HepG2 (cell line): Measurements from ENCODE around the gene TEKT5. TPM values are rescaled to one million over a fixed set of nuclear protein-coding genes. Genes with fewer than 3 reads are reported as not detected.

Experiments
- ATAC-seq: fragments of 200-7000 bp; cut with Tn5 transposase; 3 replicates; pipeline ENCODE4 v1.9.1; 2020; ENCODE audit warnings: mild to moderate bottlenecking, moderate library complexity
- BruUV-seq: library from RNA; stranded (reverse); fragments of 400-500 nt; replicated peaks from 2 replicates; lab custom pipeline; 2021; lab: Mats Ljungman, UMichigan
- CTCF ChIA-PET: fragments of 300-600 bp; formaldehyde crosslinking; extraction: SDS; loops from one replicate; lab custom pipeline; 2021; ENCODE audit warnings: low total read pairs, inconsistent platforms, low intra/inter-chr PET ratio; lab: Yijun Ruan, JAX
- POLR2A ChIA-PET: fragments of 350-600 bp; sonication (Branson Sonifier 250); formaldehyde crosslinking; loops from one replicate; lab custom pipeline; 2020; ENCODE audit warnings: antibody characterized with exemption, inconsistent platforms; lab: Yijun Ruan, JAX
- DNase-seq: peaks from one replicate; pipeline ENCODE4 v3.0.0-alpha.2; 2015; ENCODE audit warnings: low spot score
- FAIRE-seq: peaks from 3 replicates; lab custom pipeline; 2011; peaks lifted over from hg19 to GRCh38; lab: Jason Lieb, UNC
- H2AFZ ChIP-seq: one replicate; pipeline ENCODE4 v1.6.1; 2011; ENCODE audit warnings: low read length, inconsistent platforms
- H3K27ac ChIP-seq: fragments of 300-600 bp; 3 replicates; pipeline ENCODE4 v1.8.0; 2011; ENCODE audit warnings: mixed run types, mild to moderate bottlenecking, mixed read lengths, low read length, inconsistent platforms; ENCODE audit not compliant: insufficient read depth; ENCODE audit errors: extremely low read length
- H3K27me3 ChIP-seq, 2 experiments: fragments of 200-600 bp in 1 of 2; 2 replicates in 1 of 2; 3 replicates in 1 of 2; pipeline versions ENCODE4 v1.6.0 to v1.8.0; 2011; ENCODE audit warnings: low read length in 2 of 2, mild to moderate bottlenecking in 2 of 2, moderate library complexity in 2 of 2, inconsistent platforms in 1 of 2; ENCODE audit not compliant: insufficient read depth in 2 of 2, control insufficient read depth in 1 of 2
- H3K36me3 ChIP-seq, 2 experiments: fragments of 200-600 bp in 1 of 2; replicated peaks in 1 of 2; 2 replicates in 1 of 2; 3 replicates in 1 of 2; pipeline versions ENCODE4 v1.5.1 to v1.8.0; 2011; ENCODE audit warnings: low read length in 2 of 2, inconsistent platforms in 1 of 2; ENCODE audit not compliant: insufficient read depth in 2 of 2, control insufficient read depth in 1 of 2
- H3K4me1 ChIP-seq: 2 replicates; pipeline ENCODE4 v1.5.1; 2012; ENCODE audit warnings: low read length, inconsistent platforms; ENCODE audit not compliant: insufficient read depth
- H3K4me2 ChIP-seq: 2 replicates; pipeline ENCODE4 v1.6.0; 2011; ENCODE audit warnings: low read depth, low read length, inconsistent platforms
- H3K4me3 ChIP-seq, 3 experiments: fragments of 200-600 bp in 1 of 3; sonication (generic), shearing (Covaris generic) in 1 of 3; replicated peaks in 1 of 3; 2 replicates each; pipeline ENCODE4 v1.5.1; 2011 to 2016; ENCODE audit warnings: low read length in 3 of 3, inconsistent platforms in 2 of 3, low read depth in 2 of 3, mild to moderate bottlenecking in 2 of 3, control low read depth in 1 of 3, mixed read lengths in 1 of 3; ENCODE audit not compliant: insufficient read depth in 1 of 3
- H3K79me2 ChIP-seq: one replicate; pipeline ENCODE4 v1.6.1; 2011; ENCODE audit warnings: low read length, inconsistent platforms; ENCODE audit not compliant: insufficient read depth
- H3K9ac ChIP-seq: 2 replicates; pipeline ENCODE4 v1.6.0; 2011; ENCODE audit warnings: mild to moderate bottlenecking, low read depth, low read length, inconsistent platforms; ENCODE audit not compliant: insufficient read depth
- H3K9me3 ChIP-seq: 2 replicates; pipeline ENCODE4 v1.5.1; 2012; ENCODE audit warnings: mild to moderate bottlenecking, low read length
- H4K20me1 ChIP-seq: 2 replicates; pipeline ENCODE4 v1.6.0; 2011; ENCODE audit warnings: inconsistent platforms, mild to moderate bottlenecking, low read length, moderate library complexity; ENCODE audit not compliant: insufficient read depth
- CHD2 ChIP-seq: IDR thresholded peaks from 2 replicates; pipeline ENCODE4 v1.6.1; 2011; ENCODE audit warnings: low read depth, low read length, improper control_type of control experiment
- CREBL2 ChIP-seq: sonication (generic); formaldehyde crosslinking; IDR thresholded peaks from 2 replicates; pipeline ENCODE4 v1.8.1; 2023; ENCODE audit warnings: missing genetic modification reagents, mild to moderate bottlenecking, borderline replicate concordance
- LCORL ChIP-seq, 2 experiments: fragments of 450-650 bp in 1 of 2; sonication (generic) in 1 of 2; formaldehyde crosslinking in 1 of 2; IDR thresholded peaks; 2 replicates each; pipeline versions ENCODE4 v1.5.0 to v1.6.1; 2017 to 2020; ENCODE audit warnings: antibody characterized with exemption in 1 of 2, missing genetic modification reagents in 1 of 2
- MTF1 ChIP-seq: sonication (generic); formaldehyde crosslinking; IDR thresholded peaks from 2 replicates; pipeline ENCODE4 v1.5.0; 2020; ENCODE audit warnings: missing genetic modification reagents
- NFKB2 ChIP-seq: sonication (generic); formaldehyde crosslinking; IDR thresholded peaks from 2 replicates; pipeline ENCODE4 v1.4.0; 2020; ENCODE audit warnings: missing genetic modification reagents, borderline replicate concordance
- PPARG ChIP-seq: conservative IDR thresholded peaks from 2 replicates; pipeline ENCODE4 v1.6.1; 2016; ENCODE audit warnings: missing biosample characterization, missing genetic modification reagents
- SALL1 ChIP-seq: sonication (generic); formaldehyde crosslinking; IDR thresholded peaks from 2 replicates; pipeline ENCODE4 v1.8.0; 2022; ENCODE audit warnings: mild to moderate bottlenecking, missing genetic modification reagents
- SMAD3 ChIP-seq: sonication (generic); formaldehyde crosslinking; IDR thresholded peaks from 2 replicates; pipeline ENCODE4 v1.4.0; 2020; ENCODE audit warnings: missing genetic modification reagents
- TRIM24 ChIP-seq: sonication (generic); formaldehyde crosslinking; IDR thresholded peaks from 2 replicates; pipeline ENCODE4 v1.8.0; 2022; ENCODE audit warnings: mild to moderate bottlenecking, missing genetic modification reagents
- ZBTB38 ChIP-seq: sonication (generic); formaldehyde crosslinking; IDR thresholded peaks from 2 replicates; pipeline ENCODE4 v1.5.1; 2020; ENCODE audit warnings: mild to moderate bottlenecking, missing genetic modification reagents
- ZBTB42 ChIP-seq: sonication (generic); formaldehyde crosslinking; IDR thresholded peaks from 2 replicates; pipeline ENCODE4 v1.5.0; 2020; ENCODE audit warnings: mild to moderate bottlenecking, missing genetic modification reagents
- ZFP91 ChIP-seq: sonication (generic); formaldehyde crosslinking; IDR thresholded peaks from 2 replicates; pipeline ENCODE4 v1.9.0; 2022; ENCODE audit warnings: missing genetic modification reagents, mild to moderate bottlenecking, borderline replicate concordance
- ZFX ChIP-seq: sonication (generic); formaldehyde crosslinking; IDR thresholded peaks from 2 replicates; pipeline ENCODE4 v1.4.0; 2020; ENCODE audit warnings: mild to moderate bottlenecking, low read depth, missing genetic modification reagents, moderate library complexity
- ZNF383 ChIP-seq: sonication (generic); formaldehyde crosslinking; IDR thresholded peaks from 2 replicates; pipeline ENCODE4 v1.4.0; 2020; ENCODE audit warnings: missing genetic modification reagents, mild to moderate bottlenecking, borderline replicate concordance
- ZNF441 ChIP-seq: sonication (generic); formaldehyde crosslinking; IDR thresholded peaks from 2 replicates; pipeline ENCODE4 v1.7.0; 2021; ENCODE audit warnings: missing genetic modification reagents, borderline replicate concordance
- ZNF446 ChIP-seq: sonication (generic); formaldehyde crosslinking; IDR thresholded peaks from 2 replicates; pipeline ENCODE4 v1.5.0; 2020; ENCODE audit warnings: mild to moderate bottlenecking, missing genetic modification reagents
- ZNF501 ChIP-seq: sonication (generic); formaldehyde crosslinking; IDR thresholded peaks from 2 replicates; pipeline ENCODE4 v1.5.1; 2020; ENCODE audit warnings: mild to moderate bottlenecking, moderate library complexity, missing genetic modification reagents
- ZNF547 ChIP-seq: sonication (generic); formaldehyde crosslinking; IDR thresholded peaks from 2 replicates; pipeline ENCODE4 v1.5.1; 2020; ENCODE audit warnings: mild to moderate bottlenecking, missing genetic modification reagents
- ZNF691 ChIP-seq: sonication (generic); formaldehyde crosslinking; IDR thresholded peaks from 2 replicates; pipeline ENCODE4 v1.4.0; 2020; ENCODE audit warnings: missing genetic modification reagents, low read depth, mild to moderate bottlenecking, borderline replicate concordance
- WGBS: methylation state at CpG from one replicate; pipeline ENCODE4 v1.1.6; 2017; ENCODE audit warnings: low lambda C conversion rate; 5-methylcytosine and 5-hydroxymethylcytosine counted together
- in situ Hi-C: cut with HindIII; loops from 2 replicates; pipeline ENCODE4 v1.10.0; 2017; ENCODE audit warnings: low pct_unique_long_range_greater_than_20kb; ENCODE audit not compliant: extremely low pct_ligation_motif_present
- intact Hi-C: fragments of 100-400 bp; cut with micrococcal nuclease; formaldehyde crosslinking; loops from one replicate; pipeline ENCODE4 v1.10.0; 2022; ENCODE audit not compliant: unreplicated experiment
- polyA plus RNA-seq, 8 experiments: library from polyadenylated mRNA; depleted of rRNA in 3 of 8; stranded (reverse) in 7 of 8; unstranded in 1 of 8; fragments of >200 nt; fragmentation: Illumina TruSeq in 4 of 8; extraction: Trizol in 4 of 8; gene quantifications; 2 replicates each; pipeline versions ENCODE4 v1.2.1 to v1.2.3, GENCODE V29; 2011 to 2016; ENCODE audit warnings: low read depth in 4 of 8, missing spikeins in 1 of 8, mixed read lengths in 1 of 8; ENCODE audit not compliant: insufficient read depth in 1 of 8
- total RNA-seq, 5 experiments: library from RNA; depleted of rRNA; stranded (reverse); fragments of >200 nt; fragmentation: Illumina TruSeq; extraction: Trizol; gene quantifications; 2 replicates each; pipeline ENCODE4 v1.2.3, GENCODE V29; 2016; ENCODE audit warnings: low read depth in 1 of 5
- TF ChIP-seq, protein P1 (sequence below): IDR thresholded peaks from 2 replicates; pipeline ENCODE4 v1.6.1; 2016; ENCODE audit warnings: mild to moderate bottlenecking

TEKT5 gene
- total and polyA plus RNA-seq, 2 of the 13 experiments (the other 11 are each of a cell fraction or from before 2014, with no cell fraction given): 0.16 TPM; not detected in 1

GRCh38 chr16:10622036-10622921, 72.5 kb downstream of the TEKT5 start:
- Histone ChIP-seq H3K36me3 (no peaks in the 10 kb centered on the region), H3K9ac (no peak overlapping the region), H4K20me1 (no peaks in the 10 kb centered on the region), H3K9me3 (no peaks in the 10 kb centered on the region), H3K4me2 (peak overlapping the region; percentile 64), H3K4me3 (peak overlapping the region in 1 of 3 experiments; percentile 45; a peak in 1 of 6 replicates), H2AFZ (peak overlapping the region; percentile 56), H3K4me1 (peaks cover 90% of the 10 kb centered on the region), H3K27me3 (no peaks in the 10 kb centered on the region), H3K27ac (no peak overlapping the region), H3K79me2 (no peaks in the 10 kb centered on the region)
- DNase-seq (no peak), FAIRE-seq (no peak), ATAC-seq (peak; percentile 15)
- no TSS peak for BruUV-seq
- intact Hi-C loops: no loop called here
- POLR2A ChIA-PET: interaction anchor here (1.1 kb wide), 1 partner anchor 12 kb away, joined by 3 read pairs; no protein-coding TSS in a partner anchor
- CTCF ChIA-PET: no interaction called here
- in situ Hi-C loops: no loop called here
- WGBS: 39% methylated on average over 17 of the region's 19 CpGs
- TF ChIP-seq ZBTB38 (CRISPR knock-in tag) (no peak), MTF1 (CRISPR knock-in tag) (no peak), ZNF441 (CRISPR knock-in tag) (no peak), PPARG (CRISPR knock-in tag) (no peak), ZNF446 (CRISPR knock-in tag) (no peak), CREBL2 (no peak), ZNF383 (CRISPR knock-in tag) (no peak), ZNF501 (CRISPR knock-in tag) (no peak), ZFP91 (CRISPR knock-in tag) (peak; percentile 49; the same call in 1 of the 2 replicates), SALL1 (CRISPR knock-in tag) (no peak), CHD2 (no peak), LCORL (IDR thresholded peaks at IDR 0.05) (no peak), LCORL (CRISPR knock-in tag; IDR thresholded peaks at IDR 0.05) (0 out of 2 replicates have a peak, but pooled peaks have one; percentile 27), ZNF547 (CRISPR knock-in tag) (no peak), SMAD3 (CRISPR knock-in tag) (no peak), ZNF691 (CRISPR knock-in tag) (peak; percentile 41; the same call in 1 of the 2 replicates), ZFX (CRISPR knock-in tag) (0 out of 2 replicates have a peak, but pooled peaks have one; percentile 13), NFKB2 (CRISPR knock-in tag) (0 out of 2 replicates have a peak, but pooled peaks have one; percentile 25), TRIM24 (CRISPR knock-in tag) (no peak), ZBTB42 (CRISPR knock-in tag) (no peak)
- TF ChIP-seq, protein P1, sequence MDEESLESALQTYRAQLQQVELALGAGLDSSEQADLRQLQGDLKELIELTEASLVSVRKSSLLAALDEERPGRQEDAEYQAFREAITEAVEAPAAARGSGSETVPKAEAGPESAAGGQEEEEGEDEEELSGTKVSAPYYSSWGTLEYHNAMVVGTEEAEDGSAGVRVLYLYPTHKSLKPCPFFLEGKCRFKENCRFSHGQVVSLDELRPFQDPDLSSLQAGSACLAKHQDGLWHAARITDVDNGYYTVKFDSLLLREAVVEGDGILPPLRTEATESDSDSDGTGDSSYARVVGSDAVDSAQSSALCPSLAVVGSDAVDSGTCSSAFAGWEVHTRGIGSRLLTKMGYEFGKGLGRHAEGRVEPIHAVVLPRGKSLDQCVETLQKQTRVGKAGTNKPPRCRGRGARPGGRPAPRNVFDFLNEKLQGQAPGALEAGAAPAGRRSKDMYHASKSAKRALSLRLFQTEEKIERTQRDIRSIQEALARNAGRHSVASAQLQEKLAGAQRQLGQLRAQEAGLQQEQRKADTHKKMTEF (CRISPR knock-in tag): no peak
